B cell (primary cell): ENCODE data around the gene OR10AD1. TPM values are rescaled to one million over a fixed set of nuclear protein-coding genes. Genes with fewer than 3 reads are reported as not detected.

Source experiments
- ATAC-seq: fragments of 200-7000 bp; cut with Tn5 transposase; one replicate; pipeline ENCODE4 v1.10.0; 2021; ENCODE audit warnings: low read depth, mild to moderate bottlenecking, moderate number of reproducible peaks, moderate library complexity
- CTCF ChIA-PET: fragments of 350-600 bp; sonication (Branson Sonifier 250); formaldehyde crosslinking; loops from one replicate; lab custom pipeline; 2021; ENCODE audit warnings: antibody characterized with exemption, inconsistent platforms; lab: Charles Lee
- POLR2A ChIA-PET: fragments of 350-600 bp; sonication (Branson Sonifier 250); formaldehyde crosslinking; loops from one replicate; lab custom pipeline; 2021; ENCODE audit warnings: antibody characterized with exemption; lab: Charles Lee
- DNase-seq: peaks from one replicate; pipeline ENCODE4 v3.0.0; 2013
- H2AFZ ChIP-seq: 2 replicates; pipeline ENCODE4 v1.6.1; 2012; ENCODE audit warnings: mild to moderate bottlenecking, low read depth, low read length; ENCODE audit not compliant: insufficient read depth, poor library complexity, severe bottlenecking
- H3K27ac ChIP-seq, 2 donors: 1 replicate in 1 of 2; 2 replicates in 1 of 2; pipeline ENCODE4 v1.5.1; 2012 to 2013; ENCODE audit warnings: low read length in 2 of 2, mild to moderate bottlenecking in 2 of 2, moderate library complexity in 1 of 2
- H3K27me3 ChIP-seq, 4 experiments: fragments of 200-600 bp in 1 of 4; sonication (generic) in 1 of 4; replicated peaks in 1 of 4; 1 replicate in 2 of 4; 2 replicates in 2 of 4; pipeline versions ENCODE4 v1.6.1 to v1.7.0; 2013 to 2016; ENCODE audit warnings: low read length in 3 of 4, mild to moderate bottlenecking in 2 of 4, mixed read lengths in 1 of 4, moderate library complexity in 1 of 4; ENCODE audit not compliant: insufficient read depth in 4 of 4, control insufficient read depth in 3 of 4; ENCODE audit errors: control extremely low read depth in 1 of 4
- H3K36me3 ChIP-seq, 2 experiments: replicated peaks in 1 of 2; 1 replicate in 1 of 2; 2 replicates in 1 of 2; pipeline versions ENCODE4 v1.6.1 to v1.7.1; 2013; ENCODE audit warnings: low read length in 1 of 2; ENCODE audit not compliant: insufficient read depth in 2 of 2, control insufficient read depth in 1 of 2; ENCODE audit errors: control extremely low read depth in 1 of 2, extremely low read depth in 1 of 2
- H3K4me1 ChIP-seq, 2 donors: fragments of 200-600 bp in 1 of 2; sonication (generic) in 1 of 2; 1 replicate in 1 of 2; 2 replicates in 1 of 2; pipeline versions ENCODE4 v1.5.1 to v1.6.1; 2013 to 2017; ENCODE audit warnings: low read length in 2 of 2; ENCODE audit not compliant: control insufficient read depth in 2 of 2, insufficient read depth in 2 of 2
- H3K4me2 ChIP-seq: replicated peaks from 2 replicates; pipeline ENCODE3; 2012; ENCODE audit warnings: mild to moderate bottlenecking, low read depth, low read length; ENCODE audit not compliant: poor library complexity, severe bottlenecking
- H3K4me3 ChIP-seq, 5 experiments: fragments of 200-600 bp in 1 of 5; sonication (generic) in 1 of 5; 1 replicate in 3 of 5; 2 replicates in 2 of 5; pipeline versions ENCODE4 v1.5.1 to v1.7.0; 2011 to 2016; ENCODE audit warnings: low read length in 4 of 5, mild to moderate bottlenecking in 4 of 5, low read depth in 2 of 5, control low read depth in 1 of 5, moderate library complexity in 1 of 5; ENCODE audit not compliant: insufficient read depth in 1 of 5; ENCODE audit errors: control extremely low read depth in 1 of 5, extremely low read depth in 1 of 5
- H3K79me2 ChIP-seq: fragments of 200-600 bp; sonication (generic); one replicate; pipeline ENCODE4 v1.6.0; 2016; ENCODE audit warnings: low read length; ENCODE audit not compliant: control insufficient read depth, insufficient read depth
- H3K9ac ChIP-seq: fragments of 200-600 bp; sonication (generic); 2 replicates; pipeline ENCODE4 v1.6.1; 2017; ENCODE audit warnings: mild to moderate bottlenecking, low read length, moderate library complexity
- H3K9me3 ChIP-seq, 3 donors: one replicate each; pipeline versions ENCODE4 v1.6.1 to v1.7.1; 2013; ENCODE audit warnings: low read length in 2 of 3; ENCODE audit not compliant: control insufficient read depth in 2 of 3, insufficient read depth in 1 of 3; ENCODE audit errors: control extremely low read depth in 1 of 3
- H4K20me1 ChIP-seq: 2 replicates; pipeline ENCODE4 v1.6.0; 2012; ENCODE audit warnings: mild to moderate bottlenecking, low read length; ENCODE audit not compliant: insufficient read depth, control insufficient read depth, poor library complexity, severe bottlenecking
- H3K27ac Mint-ChIP-seq: one replicate; pipeline ENCODE4 v1.8.0; 2021; ENCODE audit warnings: mixed read lengths
- H3K27me3 Mint-ChIP-seq: one replicate; pipeline ENCODE4 v1.8.0; 2021; ENCODE audit warnings: mixed read lengths
- H3K4me1 Mint-ChIP-seq: one replicate; pipeline ENCODE4 v1.8.0; 2021; ENCODE audit warnings: mixed read lengths
- H3K4me3 Mint-ChIP-seq: one replicate; pipeline ENCODE4 v1.8.0; 2021; ENCODE audit warnings: mixed read lengths
- H3K9me3 Mint-ChIP-seq: one replicate; pipeline ENCODE4 v1.8.0; 2022; ENCODE audit warnings: mixed read lengths; ENCODE audit not compliant: insufficient read depth
- CTCF ChIP-seq: fragments of 200-600 bp; IDR thresholded peaks from one replicate; pipeline ENCODE4 v1.8.0; 2022; ENCODE audit warnings: antibody characterized with exemption, mild to moderate bottlenecking
- EZH2 ChIP-seq: IDR thresholded peaks from 2 replicates; pipeline ENCODE4 v1.6.1; 2012; ENCODE audit warnings: borderline replicate concordance, low read depth, mild to moderate bottlenecking, moderate library complexity, low read length; ENCODE audit not compliant: insufficient read depth, poor library complexity, severe bottlenecking
- WGBS: methylation state at CpG from one replicate; pipeline ENCODE4 v1.1.5; 2013; ENCODE audit warnings: missing lambda C conversion rate; ENCODE audit not compliant: insufficient coverage; 5-methylcytosine and 5-hydroxymethylcytosine counted together
- intact Hi-C: fragments of 100-400 bp; cut with micrococcal nuclease; formaldehyde crosslinking; loops from one replicate; pipeline ENCODE4 v1.10.0; 2022
- polyA plus RNA-seq: library from polyadenylated mRNA; depleted of rRNA; stranded (reverse); fragments of >200 nt; gene quantifications from 2 replicates; pipeline ENCODE4 v1.2.3, GENCODE V29; 2012
- total RNA-seq, 2 donors: library from RNA; stranded (reverse); fragments of 120-200 nt in 1 of 2; gene quantifications; 1 replicate in 1 of 2; 2 replicates in 1 of 2; pipeline versions ENCODE4 v1.2.3 to v1.2.4, GENCODE V29; 2013 to 2022

OR10AD1 gene
- total and polyA plus RNA-seq, 2 donors (not counting 1 experiment from before 2014, with no cell fraction given), result not detected

- intact Hi-C loops, result no loop called here
- DNase-seq, result no peak
- H3K9me3 Mint-ChIP-seq, result no peaks in the 10 kb centered on the region
Measured at GRCh38 chr12:48220701-48221100, 17.6 kb upstream of the OR10AD1 start.

GRCh38 chr12:48219631-48220030, 16.5 kb upstream of the OR10AD1 start:
- Histone ChIP-seq H3K4me1 (no peaks in the 10 kb centered on the region), H3K36me3 (no peaks in the 10 kb centered on the region), H3K27me3 (peaks cover 0 to 9% (median 4%) of the 10 kb centered on the region in 4 experiments), H3K4me3 (no peak overlapping the region), H3K79me2 (no peaks in the 10 kb centered on the region), H2AFZ (no peak overlapping the region), H3K27ac (no peak overlapping the region), H4K20me1 (no peaks in the 10 kb centered on the region), H3K9ac (no peak overlapping the region), H3K4me2 (no peak overlapping the region), H3K9me3 (no peaks in the 10 kb centered on the region)
- Mint-ChIP-seq H3K27me3 (peaks cover 24% of the 10 kb centered on the region), H3K9me3 (no peaks in the 10 kb centered on the region), H3K27ac (no peak overlapping the region), H3K4me1 (no peaks in the 10 kb centered on the region), H3K4me3 (no peak overlapping the region)
- DNase-seq (no peak), ATAC-seq (no peak)
- POLR2A ChIA-PET, result no interaction called here
- CTCF ChIA-PET, result interaction anchor here (1.2 kb wide), 1 partner anchor 399 kb away, joined by 3 read pairs; no protein-coding TSS in a partner anchor
- no peak for TF ChIP-seq EZH2
- TF ChIP-seq CTCF, result no peak
- no CpG with 5 or more reads among the region's 1 CpG for WGBS
- intact Hi-C loops, result no loop called here

More at GRCh38 chr12:48220701-48221100, 17.6 kb upstream of the OR10AD1 start:
- Mint-ChIP-seq H3K27ac (no peak overlapping the region), H3K27me3 (peaks cover 27% of the 10 kb centered on the region), H3K4me1 (no peaks in the 10 kb centered on the region), H3K4me3 (no peak overlapping the region)
- Histone ChIP-seq H3K27me3 (peaks cover 0 to 16% (median 5%) of the 10 kb centered on the region in 4 experiments), H3K27ac (no peak overlapping the region), H3K36me3 (no peaks in the 10 kb centered on the region), H3K9ac (no peak overlapping the region), H3K4me3 (no peak overlapping the region), H2AFZ (no peak overlapping the region), H3K4me2 (no peak overlapping the region), H3K4me1 (no peaks in the 10 kb centered on the region), H3K9me3 (peaks cover 0 to under 1% (median 0%) of the 10 kb centered on the region in 3 donors), H4K20me1 (no peaks in the 10 kb centered on the region), H3K79me2 (no peaks in the 10 kb centered on the region)
- no peak for ATAC-seq
- ChIA-PET CTCF (no interaction called here), POLR2A (no interaction called here)
- no CpG with 5 or more reads among the region's 1 CpG for WGBS
- TF ChIP-seq CTCF (no peak), EZH2 (no peak)
